CD8-positive, alpha-beta memory T cell (primary cell): Measurements from ENCODE around the gene ARSA. TPM values are rescaled to one million over a fixed set of nuclear protein-coding genes. Genes with fewer than 3 reads are reported as not detected.
"Not testable (repeated sequence)": the region's sequence is repeated elsewhere in the genome, so short reads cannot be mapped to it uniquely, and the experiment has no call there.

Experiments used
- CTCF ChIA-PET: fragments of 350-600 bp; sonication (Branson Sonifier 250); formaldehyde crosslinking; loops from one replicate; lab custom pipeline; 2021; ENCODE audit warnings: antibody characterized with exemption; lab: Charles Lee
- POLR2A ChIA-PET: fragments of 350-600 bp; sonication (Branson Sonifier 250); formaldehyde crosslinking; loops from one replicate; lab custom pipeline; 2021; ENCODE audit warnings: antibody characterized with exemption; lab: Charles Lee
- DNase-seq, 5 donors: peaks; one replicate each; pipeline versions ENCODE4 v3.0.0 to v3.0.0-alpha.2; 2020 to 2022; ENCODE audit warnings: mixed read lengths in 1 of 5
- H3K27ac ChIP-seq: one replicate; pipeline ENCODE4 v1.7.0; 2013; ENCODE audit warnings: low read depth, mild to moderate bottlenecking, low read length, moderate library complexity
- H3K27me3 ChIP-seq: 2 replicates; pipeline ENCODE4 v1.7.0; 2013; ENCODE audit warnings: low read length, mild to moderate bottlenecking; ENCODE audit not compliant: insufficient read depth, poor library complexity, severe bottlenecking
- H3K36me3 ChIP-seq: 2 replicates; pipeline ENCODE4 v1.7.0; 2013; ENCODE audit warnings: mild to moderate bottlenecking, low read length, moderate library complexity; ENCODE audit not compliant: insufficient read depth
- H3K4me1 ChIP-seq: 2 replicates; pipeline ENCODE4 v1.7.0; 2013; ENCODE audit warnings: mild to moderate bottlenecking, low read length, moderate library complexity; ENCODE audit not compliant: insufficient read depth
- H3K4me3 ChIP-seq: 2 replicates; pipeline ENCODE4 v1.7.0; 2013; ENCODE audit warnings: mild to moderate bottlenecking, low read length
- H3K9me3 ChIP-seq: 2 replicates; pipeline ENCODE4 v1.7.0; 2013; ENCODE audit warnings: mild to moderate bottlenecking, low read length
- H3K27ac Mint-ChIP-seq, 8 donors: one replicate each; pipeline ENCODE4 v1.8.0; 2020 to 2021; ENCODE audit warnings: mixed read lengths in 8 of 8, mild to moderate bottlenecking in 6 of 8, inconsistent platforms in 3 of 8, moderate library complexity in 3 of 8
- H3K27me3 Mint-ChIP-seq, 2 donors: one replicate each; pipeline ENCODE4 v1.8.0; 2020 to 2021; ENCODE audit warnings: mixed read lengths in 2 of 2, mild to moderate bottlenecking in 1 of 2, moderate library complexity in 1 of 2
- H3K36me3 Mint-ChIP-seq, 3 donors: one replicate each; pipeline ENCODE4 v1.8.0; 2020 to 2021; ENCODE audit warnings: mixed read lengths in 3 of 3, inconsistent platforms in 1 of 3, mild to moderate bottlenecking in 1 of 3
- H3K4me1 Mint-ChIP-seq, 3 donors: one replicate each; pipeline ENCODE4 v1.8.0; 2020 to 2021; ENCODE audit warnings: mixed read lengths in 3 of 3, inconsistent platforms in 1 of 3, mild to moderate bottlenecking in 1 of 3
- H3K4me3 Mint-ChIP-seq, 7 donors: one replicate each; pipeline ENCODE4 v1.8.0; 2020 to 2021; ENCODE audit warnings: mixed read lengths in 7 of 7, mild to moderate bottlenecking in 6 of 7, moderate library complexity in 4 of 7, inconsistent platforms in 2 of 7
- H3K9me3 Mint-ChIP-seq, 5 donors: one replicate each; pipeline ENCODE4 v1.8.0; 2020 to 2022; ENCODE audit warnings: mixed read lengths in 5 of 5, mild to moderate bottlenecking in 3 of 5, moderate library complexity in 2 of 5, inconsistent platforms in 1 of 5
- polyA plus RNA-seq: library from polyadenylated mRNA; unstranded; fragments of 300-500 nt; fragmentation: Illumina TruSeq; gene quantifications from one replicate; pipeline ENCODE4 v1.2.3, GENCODE V29; 2021
- total RNA-seq, 2 experiments: library from RNA; stranded (reverse); gene quantifications; one replicate each; pipeline ENCODE4 v1.2.3, GENCODE V29; 2021

ARSA gene
- total and polyA plus RNA-seq, 3 experiments from 2014 or later, result 10.6 to 25.3 (median 23.6) TPM

DNA sequence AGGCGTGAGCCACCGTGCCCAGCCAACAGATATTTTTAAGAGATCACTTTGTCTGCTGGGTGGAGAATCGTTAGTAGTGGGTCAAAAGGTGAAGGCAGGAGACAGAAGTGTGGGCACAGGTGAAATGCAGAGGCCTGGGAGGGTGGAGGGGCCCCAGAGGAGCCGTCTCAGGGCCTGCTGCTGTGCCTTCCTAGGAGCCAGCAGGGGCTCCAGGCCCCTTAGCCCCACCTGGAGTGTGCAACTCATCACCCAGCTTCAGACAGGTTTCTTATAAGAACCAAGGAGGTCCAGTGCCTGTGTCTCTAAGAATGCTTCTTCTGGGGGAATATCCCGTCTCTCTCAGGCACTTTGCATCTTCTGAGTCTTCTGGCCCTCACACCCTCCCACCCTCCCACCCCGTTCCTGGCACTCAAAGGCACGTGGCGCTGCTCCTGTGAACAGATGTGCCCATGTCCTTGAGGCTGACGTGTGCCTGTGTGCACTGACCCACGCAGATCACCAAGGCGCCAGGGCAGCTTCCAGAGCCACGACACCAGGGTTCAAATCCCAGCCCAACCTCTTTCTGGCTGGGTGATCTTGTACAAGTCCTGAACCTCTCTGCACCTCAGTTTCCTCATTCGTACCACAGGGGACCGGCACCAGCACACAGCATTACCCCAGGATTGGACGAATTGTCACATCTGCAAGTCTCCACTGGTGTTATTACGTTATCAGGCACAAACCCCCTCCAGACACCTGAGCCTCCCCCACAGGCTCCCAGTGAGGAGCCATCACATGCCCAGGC lies 3.4 kb downstream of the ARSA start:
- H3K4me1 Mint-ChIP-seq, result peaks cover 44 to 61% (median 50%) of the 10 kb centered on the region in 3 donors

DNA sequence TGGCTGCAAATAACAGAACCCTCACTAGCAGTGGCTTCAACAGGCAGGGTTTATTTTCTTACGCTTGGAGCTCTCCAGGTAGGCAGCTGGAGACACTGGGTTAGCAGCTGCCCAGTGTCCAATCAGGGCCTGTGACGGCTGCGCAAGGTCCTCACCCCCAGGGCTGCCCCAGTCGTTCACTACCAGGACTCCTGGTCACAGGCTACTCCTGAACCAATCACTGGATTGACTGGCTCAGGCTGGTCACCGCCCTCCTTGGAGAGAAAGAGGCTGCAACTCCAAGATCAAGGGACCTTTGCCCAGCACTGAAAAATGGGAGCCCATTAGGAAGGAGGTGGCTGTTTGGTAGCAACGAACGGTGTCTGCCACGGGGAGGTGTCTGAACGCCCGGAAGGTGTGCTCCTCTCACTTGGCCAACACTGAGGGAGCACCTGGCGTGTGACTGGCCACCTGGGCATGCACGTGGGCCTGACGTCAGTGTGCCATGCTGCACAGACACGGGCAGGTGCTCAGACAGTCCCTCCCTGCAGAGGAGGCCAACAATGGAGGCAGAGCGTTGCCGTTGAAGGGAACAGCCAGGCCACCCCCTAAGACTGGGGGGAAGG lies 5.1 kb downstream of the ARSA start:
- peak overlapping the region; percentile 70 for H3K4me3 ChIP-seq
- DNase-seq, result no peak
- ChIA-PET POLR2A (no interaction called here), CTCF (interaction anchor here (1.5 to 4.9 kb wide), 3 partner anchors 12 to 371 kb away, joined by 4 to 73 read pairs (median 23); partner anchors contain the start of genes HDAC10, SCO2 and TYMP)
- no peaks in the 10 kb centered on the region for H3K36me3 ChIP-seq
- peak overlapping the region; percentile 76 for H3K27ac ChIP-seq
- Mint-ChIP-seq H3K9me3 (no peaks in the 10 kb centered on the region), H3K36me3 (peaks cover 0 to 21% (median 2%) of the 10 kb centered on the region in 3 donors), H3K4me1 (peaks cover 33 to 51% (median 38%) of the 10 kb centered on the region in 3 donors), H3K27me3 (peaks cover 0 to 2% of the 10 kb centered on the region in 2 donors), H3K4me3 (peak overlapping the region in 4 of 7 donors; percentile 88 to 92 (median 90)), H3K27ac (peak overlapping the region in 7 of 8 donors; percentile 90 to 99 (median 98))
- H3K4me1 ChIP-seq, result peaks cover 42% of the 10 kb centered on the region
- H3K9me3 ChIP-seq, result no peaks in the 10 kb centered on the region
- no peaks in the 10 kb centered on the region for H3K27me3 ChIP-seq

More for the DNA sequence above, 3.4 kb downstream of the ARSA start:
- POLR2A ChIA-PET, result no interaction called here
- Histone ChIP-seq H3K27ac (no peak overlapping the region), H3K4me3 (no peak overlapping the region), H3K36me3 (no peaks in the 10 kb centered on the region), H3K4me1 (peaks cover 50% of the 10 kb centered on the region), H3K9me3 (no peaks in the 10 kb centered on the region), H3K27me3 (no peaks in the 10 kb centered on the region)
- Mint-ChIP-seq H3K36me3 (peaks cover 0 to 23% (median 2%) of the 10 kb centered on the region in 3 donors), H3K27me3 (no peaks in the 10 kb centered on the region), H3K27ac (peak overlapping the region in 5 of 8 donors; percentile 13 to 69 (median 55)), H3K9me3 (peaks cover 0 to 5% (median 0%) of the 10 kb centered on the region in 5 donors), H3K4me3 (peak overlapping the region in 2 of 7 donors; percentile 35 to 37)
- CTCF ChIA-PET, result interaction anchor here (1.0 kb wide), 1 partner anchor 99 kb away, joined by 3 read pairs; the partner anchor contains the start of gene SCO2
- no peak for DNase-seq

DNA sequence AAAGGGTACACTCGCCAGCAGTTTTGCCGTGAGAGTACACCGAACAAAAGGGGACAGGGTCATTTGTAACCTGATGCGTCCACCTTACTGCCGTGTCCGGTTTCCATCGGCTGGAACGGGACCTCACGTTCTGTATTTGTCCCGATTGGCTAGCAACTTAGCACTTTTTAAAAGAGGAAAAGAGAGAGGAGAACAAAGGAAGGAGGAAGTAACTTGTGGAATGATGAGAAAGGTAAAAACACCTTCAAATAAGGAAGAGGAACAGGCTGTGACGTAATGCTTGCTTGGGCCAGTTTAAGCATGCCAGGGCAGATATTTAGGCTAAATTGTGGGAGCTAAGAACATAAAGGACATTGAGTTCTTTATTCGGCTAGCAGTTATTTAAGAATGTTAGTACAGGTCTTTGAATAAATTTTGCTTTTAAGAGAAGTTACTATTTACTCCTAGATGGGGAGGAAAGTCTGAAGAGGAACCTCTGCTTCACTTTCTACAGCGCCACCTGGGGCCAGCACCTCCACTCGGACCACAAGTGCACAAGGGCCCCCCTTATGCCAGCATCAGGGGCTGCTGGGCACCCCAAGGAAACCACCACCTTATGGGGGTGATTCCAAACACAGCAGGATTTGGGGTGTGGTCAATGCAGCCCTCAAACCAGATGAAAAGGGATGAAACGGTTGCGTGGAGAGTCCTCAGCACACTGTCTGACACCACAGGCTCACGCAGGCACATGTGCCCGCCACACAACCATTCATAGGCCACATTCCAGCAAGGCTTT lies 5.8 kb downstream of the ARSA start:
- POLR2A ChIA-PET, result interaction anchor here (1.5 to 2.3 kb wide), 6 partner anchors 59 to 152 kb away, joined by 5 to 33 read pairs (median 16); partner anchors contain the start of genes KLHDC7B, LMF2, NCAPH2 and SCO2
- CTCF ChIA-PET, result interaction anchor here (0.6 to 4.9 kb wide), 16 partner anchors 10 to 378 kb away, joined by 3 to 73 read pairs (median 8); partner anchors contain the start of genes CHKB, HDAC10, LMF2 and NCAPH2
- H3K36me3 ChIP-seq, result no peaks in the 10 kb centered on the region
- DNase-seq, result peak in 3 of 5 donors; percentile 32 to 59 (median 56)
- Mint-ChIP-seq H3K36me3 (peaks cover 0 to 21% (median 2%) of the 10 kb centered on the region in 3 donors), H3K27me3 (peaks cover 0 to 2% of the 10 kb centered on the region in 2 donors), H3K4me3 (peak overlapping the region; percentile 87 to 92 (median 90)), H3K27ac (peak overlapping the region; percentile 90 to 99 (median 98)), H3K4me1 (peaks cover 33 to 48% (median 38%) of the 10 kb centered on the region in 3 donors), H3K9me3 (no peaks in the 10 kb centered on the region)
- no peaks in the 10 kb centered on the region for H3K9me3 ChIP-seq
- peak overlapping the region; percentile 76 for H3K27ac ChIP-seq
- H3K4me1 ChIP-seq, result peaks cover 37% of the 10 kb centered on the region
- no peaks in the 10 kb centered on the region for H3K27me3 ChIP-seq
- H3K4me3 ChIP-seq, result peak overlapping the region; percentile 70

GRCh38 chr22:50621356-50621880 lies 6.5 kb downstream of the ARSA start:
- H3K4me1 Mint-ChIP-seq, result peaks cover 31 to 44% (median 34%) of the 10 kb centered on the region in 3 donors
- H3K27ac Mint-ChIP-seq, result peak overlapping the region; percentile 90 to 99 (median 98)
- ChIA-PET CTCF (interaction anchor here (0.6 to 4.9 kb wide), 32 partner anchors 8 to 379 kb away, joined by 3 to 73 read pairs (median 4); partner anchors contain the start of genes CHKB, HDAC10, LMF2 and NCAPH2), POLR2A (interaction anchor here (0.6 to 2.3 kb wide), 12 partner anchors 38 to 176 kb away, joined by 3 to 33 read pairs (median 6); partner anchors contain the start of genes CHKB, KLHDC7B, LMF2 and NCAPH2)
- peaks cover 0 to 18% (median 2%) of the 10 kb centered on the region in 3 donors for H3K36me3 Mint-ChIP-seq
- no peaks in the 10 kb centered on the region for H3K36me3 ChIP-seq
- no peaks in the 10 kb centered on the region for H3K9me3 Mint-ChIP-seq
- H3K9me3 ChIP-seq, result no peaks in the 10 kb centered on the region
- peak overlapping the region; percentile 70 for H3K4me3 ChIP-seq
- H3K4me1 ChIP-seq, result peaks cover 35% of the 10 kb centered on the region
- H3K27ac ChIP-seq, result peak overlapping the region; percentile 76
- H3K4me3 Mint-ChIP-seq, result peak overlapping the region; percentile 87 to 92 (median 90)
- H3K27me3 Mint-ChIP-seq, result peaks cover 0 to 2% of the 10 kb centered on the region in 2 donors
- DNase-seq, result peak in 4 of 5 donors; percentile 30 to 78 (median 68)
- H3K27me3 ChIP-seq, result no peaks in the 10 kb centered on the region

- CTCF ChIA-PET, result interaction anchor here (0.7 to 4.9 kb wide), 39 partner anchors 8 to 430 kb away, joined by 3 to 73 read pairs (median 4); partner anchors contain the start of genes CHKB, HDAC10, LMF2 and NCAPH2
- peak overlapping the region; percentile 70 for H3K4me3 ChIP-seq
- POLR2A ChIA-PET, result interaction anchor here (0.6 to 2.3 kb wide), 16 partner anchors 13 to 252 kb away, joined by 3 to 33 read pairs (median 4); partner anchors contain the start of genes CHKB, KLHDC7B, LMF2 and NCAPH2
Measured at GRCh38 chr22:50620593-50621355, 7.2 kb downstream of the ARSA start.

GRCh38 chr22:50614296-50614695 lies 13.7 kb downstream of the ARSA start:
- H3K4me3 Mint-ChIP-seq, H3K4me1 Mint-ChIP-seq: not testable (repeated sequence)
- H3K27me3 Mint-ChIP-seq, result peaks cover 8 to 21% of the 10 kb centered on the region in 2 donors

More at GRCh38 chr22:50620593-50621355, 7.2 kb downstream of the ARSA start:
- no peaks in the 10 kb centered on the region for H3K9me3 ChIP-seq
- no peaks in the 10 kb centered on the region for H3K36me3 ChIP-seq
- peak overlapping the region; percentile 87 to 92 (median 90) for H3K4me3 Mint-ChIP-seq
- peaks cover 35% of the 10 kb centered on the region for H3K4me1 ChIP-seq
- no peaks in the 10 kb centered on the region for H3K27me3 ChIP-seq
- H3K27ac ChIP-seq, result peak overlapping the region; percentile 76
- H3K9me3 Mint-ChIP-seq, result no peaks in the 10 kb centered on the region
- H3K4me1 Mint-ChIP-seq, result peaks cover 31 to 41% (median 31%) of the 10 kb centered on the region in 3 donors
- peaks cover 0 to 13% (median 2%) of the 10 kb centered on the region in 3 donors for H3K36me3 Mint-ChIP-seq
- peak overlapping the region; percentile 90 to 99 (median 98) for H3K27ac Mint-ChIP-seq
- H3K27me3 Mint-ChIP-seq, result peaks cover 0 to 2% of the 10 kb centered on the region in 2 donors
- DNase-seq, result peak; percentile 80 to 95 (median 90)

More at GRCh38 chr22:50614296-50614695, 13.7 kb downstream of the ARSA start:
- CTCF ChIA-PET, DNase-seq, POLR2A ChIA-PET, H3K36me3 ChIP-seq, H3K4me3 ChIP-seq, H3K27me3 ChIP-seq, H3K36me3 Mint-ChIP-seq, H3K9me3 ChIP-seq, H3K9me3 Mint-ChIP-seq, H3K27ac ChIP-seq, H3K4me1 ChIP-seq, H3K27ac Mint-ChIP-seq: not testable (repeated sequence)
